Natural killer cell (primary cell): ENCODE data around the gene SERINC3. TPM values are rescaled to one million over a fixed set of nuclear protein-coding genes. Genes with fewer than 3 reads are reported as not detected.

Experiments
- ATAC-seq, 3 donors: fragments of 150-1000 bp in 2 of 3; fragments of 200-7000 bp in 1 of 3; cut with Tn5 transposase; 1 replicate in 1 of 3; 2 replicates in 2 of 3; pipeline ENCODE4 v1.10.0; 2021; ENCODE audit warnings: mild to moderate bottlenecking in 2 of 3, moderate library complexity in 2 of 3
- DNase-seq, 2 donors: peaks; one replicate each; pipeline versions ENCODE4 v3.0.0 to v3.0.0-alpha.2; 2013 to 2021; ENCODE audit warnings: mixed read lengths in 1 of 2
- H3K27ac ChIP-seq: one replicate; pipeline ENCODE4 v1.5.1; 2013; ENCODE audit warnings: mild to moderate bottlenecking, low read length
- H3K27me3 ChIP-seq: one replicate; pipeline ENCODE4 v1.6.1; 2013; ENCODE audit warnings: low read length; ENCODE audit not compliant: control insufficient read depth, insufficient read depth
- H3K36me3 ChIP-seq: one replicate; pipeline ENCODE4 v1.6.1; 2013; ENCODE audit warnings: low read length; ENCODE audit not compliant: control insufficient read depth, insufficient read depth
- H3K4me1 ChIP-seq: one replicate; pipeline ENCODE4 v1.6.1; 2013; ENCODE audit warnings: low read length; ENCODE audit not compliant: control insufficient read depth, insufficient read depth
- H3K4me3 ChIP-seq: one replicate; pipeline ENCODE4 v1.5.1; 2013; ENCODE audit warnings: low read length
- H3K9me3 ChIP-seq: one replicate; pipeline ENCODE4 v1.6.1; 2013; ENCODE audit warnings: low read length; ENCODE audit not compliant: control insufficient read depth, insufficient read depth
- H3K27ac Mint-ChIP-seq, 2 donors: one replicate each; pipeline ENCODE4 v1.8.0; 2022; ENCODE audit warnings: mild to moderate bottlenecking in 2 of 2, mixed read lengths in 2 of 2, moderate library complexity in 1 of 2
- H3K27me3 Mint-ChIP-seq, 2 donors: one replicate each; pipeline ENCODE4 v1.8.0; 2022; ENCODE audit warnings: low read depth in 2 of 2, mixed read lengths in 2 of 2
- H3K36me3 Mint-ChIP-seq: one replicate; pipeline ENCODE4 v1.8.0; 2022; ENCODE audit warnings: mixed read lengths
- H3K4me1 Mint-ChIP-seq, 2 donors: one replicate each; pipeline ENCODE4 v1.8.0; 2022; ENCODE audit warnings: mixed read lengths in 2 of 2
- H3K4me3 Mint-ChIP-seq: one replicate; pipeline ENCODE4 v1.8.0; 2022; ENCODE audit warnings: mild to moderate bottlenecking, moderate library complexity, mixed read lengths
- H3K9me3 Mint-ChIP-seq, 2 donors: one replicate each; pipeline ENCODE4 v1.8.0; 2022; ENCODE audit warnings: mixed read lengths in 2 of 2
- WGBS: methylation state at CpG from one replicate; pipeline ENCODE4 v1.1.7; 2013; ENCODE audit warnings: missing lambda C conversion rate; ENCODE audit not compliant: insufficient coverage; 5-methylcytosine and 5-hydroxymethylcytosine counted together
- intact Hi-C: fragments of 100-400 bp; cut with micrococcal nuclease; formaldehyde crosslinking; loops from one replicate; pipeline ENCODE4 v1.14.2; 2022
- total RNA-seq, 4 donors: library from RNA; stranded (reverse); fragments of 120-200 nt in 1 of 4; gene quantifications; one replicate each; pipeline versions ENCODE4 v1.2.3 to v1.2.4, GENCODE V29; 2013 to 2022
- TF ChIP-seq, protein P1 (sequence below): fragments of 200-600 bp; IDR thresholded peaks from one replicate; pipeline ENCODE4 v1.8.0; 2022; ENCODE audit warnings: antibody characterized with exemption

The SERINC3 gene
- total RNA-seq, 3 donors from 2014 or later (not counting 1 experiment from before 2014, with no cell fraction given) = 70.1 to 89.6 (median 78.6) TPM

DNA sequence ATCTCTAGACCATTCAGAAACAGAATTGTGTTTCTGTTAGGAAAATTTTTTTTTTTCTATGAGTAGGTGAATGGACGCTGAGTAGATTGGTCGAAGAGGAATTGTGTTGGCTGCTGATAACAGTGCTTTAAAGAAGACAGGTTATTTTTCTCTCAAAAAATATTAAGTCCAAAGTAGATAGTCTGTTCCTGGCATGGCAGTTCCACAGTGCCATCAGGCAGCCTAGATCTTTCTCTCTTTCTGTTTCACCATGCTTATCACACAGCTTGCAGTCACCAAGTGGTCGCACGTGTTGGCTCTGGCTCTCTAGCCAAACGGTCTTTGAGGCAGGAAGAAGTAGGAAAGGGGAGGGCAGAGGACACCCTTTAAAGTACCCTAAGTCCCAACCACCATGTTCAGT is 22.4 kb upstream of the SERINC3 start:
- H3K36me3 Mint-ChIP-seq = no peaks in the 10 kb centered on the region
- Histone ChIP-seq H3K27me3 (no peaks in the 10 kb centered on the region), H3K36me3 (no peaks in the 10 kb centered on the region), H3K9me3 (no peaks in the 10 kb centered on the region), H3K27ac (no peak overlapping the region), H3K4me1 (no peaks in the 10 kb centered on the region), H3K4me3 (no peak overlapping the region)
- H3K4me1 Mint-ChIP-seq = no peaks in the 10 kb centered on the region
- intact Hi-C loops = no loop called here
- peaks cover 5 to 6% of the 10 kb centered on the region in 2 donors for H3K27me3 Mint-ChIP-seq
- no peak for DNase-seq
- ATAC-seq = no peak
- no peaks in the 10 kb centered on the region for H3K9me3 Mint-ChIP-seq
- TF ChIP-seq, protein P1, sequence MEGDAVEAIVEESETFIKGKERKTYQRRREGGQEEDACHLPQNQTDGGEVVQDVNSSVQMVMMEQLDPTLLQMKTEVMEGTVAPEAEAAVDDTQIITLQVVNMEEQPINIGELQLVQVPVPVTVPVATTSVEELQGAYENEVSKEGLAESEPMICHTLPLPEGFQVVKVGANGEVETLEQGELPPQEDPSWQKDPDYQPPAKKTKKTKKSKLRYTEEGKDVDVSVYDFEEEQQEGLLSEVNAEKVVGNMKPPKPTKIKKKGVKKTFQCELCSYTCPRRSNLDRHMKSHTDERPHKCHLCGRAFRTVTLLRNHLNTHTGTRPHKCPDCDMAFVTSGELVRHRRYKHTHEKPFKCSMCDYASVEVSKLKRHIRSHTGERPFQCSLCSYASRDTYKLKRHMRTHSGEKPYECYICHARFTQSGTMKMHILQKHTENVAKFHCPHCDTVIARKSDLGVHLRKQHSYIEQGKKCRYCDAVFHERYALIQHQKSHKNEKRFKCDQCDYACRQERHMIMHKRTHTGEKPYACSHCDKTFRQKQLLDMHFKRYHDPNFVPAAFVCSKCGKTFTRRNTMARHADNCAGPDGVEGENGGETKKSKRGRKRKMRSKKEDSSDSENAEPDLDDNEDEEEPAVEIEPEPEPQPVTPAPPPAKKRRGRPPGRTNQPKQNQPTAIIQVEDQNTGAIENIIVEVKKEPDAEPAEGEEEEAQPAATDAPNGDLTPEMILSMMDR = no peak
- WGBS = 44% methylated on average over 2 of the region's 5 CpGs
- H3K4me3 Mint-ChIP-seq = no peak overlapping the region
- H3K27ac Mint-ChIP-seq = no peak overlapping the region

DNA sequence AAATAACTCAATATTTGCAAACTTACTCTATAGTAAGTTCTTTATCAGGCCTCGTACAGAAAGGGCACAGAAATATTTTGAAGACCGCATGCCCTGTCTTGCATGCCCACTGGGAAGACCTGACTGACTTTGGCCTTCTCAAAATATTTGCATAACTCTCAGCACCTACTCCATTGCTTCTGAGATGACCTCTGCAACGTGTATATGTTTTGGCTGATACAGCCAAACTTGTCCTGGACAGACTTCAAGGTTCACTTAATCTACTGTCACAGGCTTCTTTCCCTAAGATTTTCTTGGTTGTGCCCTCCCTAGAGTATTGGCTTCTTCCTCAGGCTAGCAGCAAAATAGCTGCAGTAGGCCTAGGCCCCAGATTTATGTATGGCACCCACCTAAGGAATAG is 21.5 kb upstream of the SERINC3 start:
- ATAC-seq = no peak
- Mint-ChIP-seq H3K9me3 (no peaks in the 10 kb centered on the region), H3K4me3 (no peak overlapping the region), H3K36me3 (no peaks in the 10 kb centered on the region), H3K27ac (no peak overlapping the region), H3K4me1 (no peaks in the 10 kb centered on the region), H3K27me3 (peaks cover 5 to 6% of the 10 kb centered on the region in 2 donors)
- H3K36me3 ChIP-seq = no peaks in the 10 kb centered on the region
- WGBS = 85% methylated on average over 3 of the region's 3 CpGs
- no peak for DNase-seq
- intact Hi-C loops = no loop called here
- H3K27me3 ChIP-seq = no peaks in the 10 kb centered on the region
- H3K27ac ChIP-seq = no peak overlapping the region
- no peaks in the 10 kb centered on the region for H3K9me3 ChIP-seq
- TF ChIP-seq, protein P1 = no peak
- H3K4me1 ChIP-seq = no peaks in the 10 kb centered on the region
- H3K4me3 ChIP-seq = no peak overlapping the region

DNA sequence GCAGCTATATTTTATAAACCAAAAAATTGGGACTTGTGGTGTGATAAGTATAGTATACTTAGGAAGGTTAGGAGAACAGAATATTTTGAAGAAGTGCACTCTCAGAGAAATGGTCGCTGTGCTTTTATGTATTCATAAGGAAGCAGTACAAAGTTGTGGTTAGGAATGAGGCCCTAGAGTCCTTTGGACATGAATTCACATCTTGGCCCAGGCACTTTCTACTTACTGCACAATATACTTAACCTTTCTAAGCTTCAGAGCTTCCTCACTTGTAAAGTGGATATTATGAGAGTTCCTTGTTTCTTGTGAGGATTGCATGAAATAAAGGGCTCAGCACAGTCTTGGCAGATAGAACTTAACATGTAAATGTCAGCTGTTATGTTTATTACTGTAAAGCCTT is 21.0 kb upstream of the SERINC3 start:
- Mint-ChIP-seq H3K4me1 (no peaks in the 10 kb centered on the region), H3K4me3 (no peak overlapping the region), H3K9me3 (no peaks in the 10 kb centered on the region), H3K27ac (no peak overlapping the region), H3K36me3 (no peaks in the 10 kb centered on the region), H3K27me3 (peaks cover 5 to 6% of the 10 kb centered on the region in 2 donors)
- 38% methylated on average over 1 of the region's 1 CpG for WGBS
- ATAC-seq = no peak
- Histone ChIP-seq H3K27me3 (no peaks in the 10 kb centered on the region), H3K27ac (no peak overlapping the region), H3K4me1 (no peaks in the 10 kb centered on the region), H3K4me3 (no peak overlapping the region), H3K9me3 (no peaks in the 10 kb centered on the region), H3K36me3 (no peaks in the 10 kb centered on the region)
- TF ChIP-seq, protein P1 = no peak
- DNase-seq = no peak
- intact Hi-C loops = no loop called here

DNA sequence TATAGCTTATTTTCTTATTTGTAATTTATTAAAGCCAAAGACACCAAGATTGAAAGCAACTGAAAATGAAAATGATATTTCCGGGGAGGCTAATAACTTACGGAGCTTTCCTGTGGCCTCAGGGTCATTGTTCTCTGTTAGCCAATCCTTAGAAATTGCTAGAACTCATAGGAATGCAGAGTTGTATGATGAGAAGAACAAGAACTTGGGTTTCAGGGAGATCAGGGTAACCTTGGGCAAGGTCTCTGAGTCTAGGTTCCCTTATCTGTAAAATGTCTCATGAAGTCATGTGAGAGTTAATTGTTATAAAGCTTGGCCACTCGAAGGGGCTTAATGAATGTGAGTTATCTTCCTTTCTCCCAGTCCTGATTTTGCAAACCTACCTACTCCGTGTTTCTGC is 20.1 kb upstream of the SERINC3 start:
- no peak overlapping the region for H3K4me3 ChIP-seq
- H3K9me3 Mint-ChIP-seq = no peaks in the 10 kb centered on the region
- no peaks in the 10 kb centered on the region for H3K9me3 ChIP-seq
- TF ChIP-seq, protein P1 = no peak
- no peak overlapping the region for H3K27ac Mint-ChIP-seq
- no peaks in the 10 kb centered on the region for H3K27me3 ChIP-seq
- intact Hi-C loops = no loop called here
- H3K4me1 ChIP-seq = no peaks in the 10 kb centered on the region
- no peak overlapping the region for H3K27ac ChIP-seq
- DNase-seq (no peak), ATAC-seq (no peak)
- 96% methylated on average over 2 of the region's 4 CpGs for WGBS
- H3K27me3 Mint-ChIP-seq = peaks cover 0 to 2% of the 10 kb centered on the region in 2 donors
- H3K4me3 Mint-ChIP-seq = no peak overlapping the region
- H3K36me3 Mint-ChIP-seq = no peaks in the 10 kb centered on the region
- H3K36me3 ChIP-seq = no peaks in the 10 kb centered on the region
- H3K4me1 Mint-ChIP-seq = no peaks in the 10 kb centered on the region
